Stimulated activated CD8-positive, alpha-beta memory T cell treated with anti-CD3 and anti-CD28 coated beads, Interleukin-7, amount 100 ng/mL, for 48 hours (primary cell): ENCODE results near the gene SMIM38.
"Not testable (repeated sequence)": the region's sequence is repeated elsewhere in the genome, so short reads cannot be mapped to it uniquely, and the experiment has no call there.

ENCODE experiments used
- DNase-seq, 2 donors: peaks; one replicate each; pipeline ENCODE4 v3.0.0-alpha.2; 2020; ENCODE audit warnings: low read depth in 1 of 2; ENCODE audit errors: extremely low read depth in 1 of 2

Gene SMIM38

DNA sequence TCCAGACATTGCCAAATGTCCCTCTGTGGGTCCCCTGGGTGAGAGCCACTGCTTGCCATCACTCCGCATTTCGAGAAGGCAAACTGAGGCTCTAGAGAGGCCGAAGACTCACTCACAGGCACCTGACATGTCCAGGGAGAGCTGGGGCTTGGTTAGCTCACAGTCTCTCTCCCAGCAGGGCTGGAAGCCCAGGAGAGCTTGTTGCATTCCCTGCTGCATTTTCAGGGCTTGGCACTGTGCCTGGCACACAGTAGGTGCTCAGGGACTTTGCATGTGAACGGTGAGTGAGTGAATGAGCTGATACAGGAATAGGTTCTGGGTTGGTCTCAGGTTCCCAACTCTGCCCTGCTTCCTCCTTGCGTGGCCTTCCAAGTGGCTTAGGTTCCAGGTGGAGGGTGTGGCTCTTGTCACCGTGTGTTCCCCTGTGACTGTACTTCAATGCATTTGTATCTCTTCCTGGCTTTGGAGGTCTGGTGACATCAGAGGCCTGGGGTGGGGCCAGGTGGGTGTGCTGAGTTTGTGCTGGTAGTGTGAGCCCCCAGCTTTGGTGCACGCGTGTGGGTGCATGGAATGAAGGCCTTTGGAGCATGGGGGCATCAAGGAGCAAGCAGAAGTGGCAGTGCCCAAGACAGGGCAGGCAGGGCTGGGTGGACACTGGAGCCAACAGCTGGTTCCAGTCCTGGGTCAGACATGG lies 18.4 kb upstream of the SMIM38 start:
- no peak for DNase-seq

DNA sequence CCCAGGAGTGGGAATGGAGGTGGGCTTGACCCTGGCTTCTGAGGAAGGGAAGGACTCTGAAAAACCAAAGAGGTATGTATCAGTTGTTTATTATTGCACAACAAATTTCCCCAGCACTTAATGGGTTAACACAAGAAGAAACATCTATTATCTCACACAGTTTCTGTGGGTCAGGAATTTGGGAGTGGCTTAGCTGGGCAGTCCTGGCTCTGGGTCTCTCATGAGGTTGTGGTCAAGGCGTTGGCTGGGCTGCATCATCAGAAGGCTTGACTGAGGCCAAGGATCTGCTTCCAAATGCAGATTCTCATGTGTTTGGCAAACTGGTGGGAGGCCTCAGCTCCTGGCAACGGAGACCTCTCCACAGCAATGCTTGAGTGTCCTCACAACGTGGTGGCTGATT lies 17.5 kb upstream of the SMIM38 start:
- DNase-seq: no peak

DNA sequence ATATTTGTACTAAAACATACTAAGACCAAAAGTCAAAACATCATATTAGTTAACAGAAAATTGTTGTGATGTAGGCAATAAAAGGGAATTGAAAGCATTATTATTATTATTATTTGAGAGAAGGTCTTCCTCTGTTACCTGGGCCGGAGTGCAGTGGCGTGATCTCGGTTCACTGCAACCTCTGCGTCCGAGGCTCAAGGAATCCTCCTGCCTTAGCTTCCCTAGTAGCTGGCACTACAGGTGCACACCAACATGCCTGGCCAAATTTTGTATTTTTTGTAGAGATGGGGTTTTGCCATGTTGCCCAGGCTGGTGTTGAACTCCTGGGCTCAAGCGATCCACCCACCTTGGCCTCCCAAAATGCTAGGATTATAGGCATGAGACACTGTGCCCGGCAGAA lies 15.6 kb upstream of the SMIM38 start:
- not testable (repeated sequence) for DNase-seq

DNA sequence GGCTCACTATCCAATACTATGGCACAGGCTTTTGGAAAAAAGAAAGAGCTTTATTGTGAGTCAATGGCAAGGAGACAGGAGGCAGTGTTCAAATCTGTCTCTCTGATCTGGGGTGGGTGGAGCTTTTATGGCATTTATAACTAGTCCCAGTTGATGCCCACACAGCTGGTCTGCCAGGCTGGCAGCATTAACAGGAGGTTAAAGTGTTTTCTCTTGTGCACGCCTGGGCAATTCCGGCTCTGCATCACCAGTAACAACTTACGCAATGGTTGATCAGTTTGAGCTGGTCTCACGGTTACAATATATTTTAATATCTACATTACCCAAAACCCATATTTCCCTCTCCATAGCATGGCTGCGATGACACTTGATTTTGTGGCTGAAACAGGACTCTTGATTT lies 15.1 kb upstream of the SMIM38 start:
- no peak for DNase-seq

GRCh38 chr11:69141742-69142141 lies 14.0 kb upstream of the SMIM38 start:
- DNase-seq: no peak

DNA sequence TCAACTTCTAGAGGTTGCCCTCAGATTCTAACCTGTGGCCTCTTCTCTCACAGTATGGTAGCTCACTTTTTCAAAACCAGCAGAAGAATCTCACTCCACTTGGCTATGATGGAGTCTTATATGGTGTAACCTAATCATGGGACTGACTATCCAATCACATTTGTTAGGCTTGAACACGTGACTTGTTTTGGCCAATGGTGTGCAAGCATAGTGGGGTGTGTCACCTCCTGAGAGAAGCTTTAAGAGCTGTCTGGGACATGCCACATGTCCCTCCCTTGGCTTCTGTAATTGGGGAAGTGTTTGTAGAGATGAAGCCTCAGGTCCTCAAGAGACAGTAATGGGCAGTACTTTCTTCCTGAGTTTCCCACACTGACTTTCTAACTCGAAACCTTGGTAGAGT lies 12.8 kb upstream of the SMIM38 start:
- DNase-seq: no peak

- DNase-seq: no peak
Measured at GRCh38 chr11:69144316-69145049, 11.3 kb upstream of the SMIM38 start.

DNA sequence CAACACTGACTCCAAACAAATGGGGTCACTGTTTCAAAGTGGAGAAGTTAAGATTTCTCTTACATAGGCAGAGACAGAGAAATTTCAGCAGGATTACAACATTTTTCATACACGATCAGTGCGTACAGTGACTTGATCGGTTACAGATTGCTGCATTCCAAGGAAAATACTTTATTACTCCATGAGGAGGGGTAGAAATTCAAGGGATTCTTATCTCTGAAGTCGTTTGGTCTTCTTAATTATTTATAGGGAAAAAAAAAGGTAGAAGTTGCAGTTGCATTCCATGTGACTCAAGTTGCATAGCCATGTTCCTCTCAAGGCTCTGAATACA lies 10.7 kb upstream of the SMIM38 start:
- DNase-seq: no peak

DNA sequence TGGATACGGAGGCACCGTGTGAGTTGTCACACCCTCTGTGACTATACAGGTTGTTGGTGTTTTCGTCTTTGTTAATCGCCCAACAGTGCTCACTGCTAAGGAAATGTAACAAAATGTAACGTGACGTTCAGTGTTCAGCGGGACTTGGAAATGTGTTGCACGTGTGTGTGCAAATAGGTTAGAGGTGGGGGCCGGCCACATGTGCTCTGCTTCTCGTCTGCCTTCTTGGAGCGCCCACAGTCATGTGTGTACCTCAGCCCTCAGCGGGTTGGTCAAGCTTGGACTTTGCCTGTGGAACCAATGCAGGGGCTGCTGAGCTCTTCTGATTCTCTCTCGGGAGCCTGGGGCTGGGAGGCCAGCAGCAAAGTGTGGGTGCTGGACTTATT lies 7.4 kb upstream of the SMIM38 start:
- DNase-seq: no peak

DNA sequence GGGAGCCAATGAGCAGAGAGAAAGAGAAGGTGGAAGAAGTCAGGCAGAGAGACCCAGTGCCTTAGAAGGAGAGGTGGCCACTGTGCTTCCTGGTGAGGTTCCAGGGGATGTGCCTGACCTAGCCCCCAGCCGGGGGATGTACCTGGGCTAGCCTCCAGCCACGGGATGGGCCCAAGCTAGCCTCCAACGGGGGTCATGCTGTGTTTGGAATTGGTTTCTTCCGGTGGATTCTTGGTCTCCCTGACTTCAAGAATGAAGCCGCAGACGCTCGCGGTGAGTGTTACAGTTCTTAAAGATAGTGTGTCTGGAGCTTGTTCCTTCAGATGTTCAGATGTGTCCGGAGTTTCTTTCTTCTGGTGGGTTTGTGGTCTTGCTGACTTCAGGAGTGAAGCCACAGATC lies 6.9 kb upstream of the SMIM38 start:
- DNase-seq: no peak

DNA sequence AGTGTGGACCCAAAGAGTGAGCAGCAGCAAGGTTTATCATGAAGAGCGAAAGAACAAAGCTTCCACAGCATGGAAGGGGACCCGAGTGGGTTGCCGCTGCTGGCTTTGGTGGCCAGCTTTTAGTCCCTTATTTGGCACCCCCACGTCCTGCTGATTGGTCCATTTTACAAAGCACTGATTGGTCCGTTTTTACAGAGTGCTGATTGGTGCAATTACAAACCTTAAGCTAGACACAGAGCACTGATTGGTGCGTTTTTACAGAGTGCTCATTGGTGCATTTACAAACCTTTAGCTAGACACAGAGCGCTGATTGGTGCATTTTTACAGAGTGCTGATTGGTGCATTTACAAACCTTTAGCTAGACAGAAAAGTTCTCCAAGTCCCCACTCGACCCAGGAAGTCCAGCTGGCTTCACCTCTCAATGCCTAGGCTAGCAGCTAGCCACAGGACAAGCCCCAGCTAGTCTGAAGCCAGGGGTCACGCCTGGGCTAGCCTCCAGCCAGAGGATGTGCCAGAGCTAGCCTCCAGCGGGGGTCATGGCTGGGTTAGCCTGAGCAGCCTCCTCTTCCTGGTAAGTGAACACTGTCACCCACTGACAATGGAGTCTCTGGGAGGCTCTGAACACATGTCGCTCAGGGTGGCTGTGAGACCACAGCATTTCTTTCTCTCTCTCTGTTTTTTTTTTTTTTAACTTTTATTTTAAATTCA lies 6.2 kb upstream of the SMIM38 start:
- DNase-seq: not testable (repeated sequence)

- no peak for DNase-seq
Measured at GRCh38 chr11:69150175-69150574, 5.6 kb upstream of the SMIM38 start.

DNA sequence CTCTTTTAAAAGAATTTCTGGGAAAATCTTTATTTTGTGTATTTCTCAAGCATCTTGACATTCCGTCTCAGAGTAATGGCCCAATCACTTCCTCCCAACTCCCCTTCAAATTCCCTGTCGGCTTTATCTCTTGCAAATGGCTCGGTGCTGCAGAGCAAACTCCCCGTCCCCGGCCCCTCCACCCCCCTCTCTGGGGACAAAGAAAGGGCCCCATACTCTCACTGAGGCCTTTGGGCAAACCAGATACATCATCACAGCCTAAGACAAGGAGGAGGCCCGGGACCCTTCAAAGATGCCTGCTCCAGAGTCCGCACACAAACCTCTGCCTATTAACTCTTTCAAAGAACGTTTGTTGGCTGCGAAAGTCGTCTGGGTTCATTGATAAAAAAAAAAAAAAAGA lies 3.9 kb upstream of the SMIM38 start:
- no peak for DNase-seq

DNA sequence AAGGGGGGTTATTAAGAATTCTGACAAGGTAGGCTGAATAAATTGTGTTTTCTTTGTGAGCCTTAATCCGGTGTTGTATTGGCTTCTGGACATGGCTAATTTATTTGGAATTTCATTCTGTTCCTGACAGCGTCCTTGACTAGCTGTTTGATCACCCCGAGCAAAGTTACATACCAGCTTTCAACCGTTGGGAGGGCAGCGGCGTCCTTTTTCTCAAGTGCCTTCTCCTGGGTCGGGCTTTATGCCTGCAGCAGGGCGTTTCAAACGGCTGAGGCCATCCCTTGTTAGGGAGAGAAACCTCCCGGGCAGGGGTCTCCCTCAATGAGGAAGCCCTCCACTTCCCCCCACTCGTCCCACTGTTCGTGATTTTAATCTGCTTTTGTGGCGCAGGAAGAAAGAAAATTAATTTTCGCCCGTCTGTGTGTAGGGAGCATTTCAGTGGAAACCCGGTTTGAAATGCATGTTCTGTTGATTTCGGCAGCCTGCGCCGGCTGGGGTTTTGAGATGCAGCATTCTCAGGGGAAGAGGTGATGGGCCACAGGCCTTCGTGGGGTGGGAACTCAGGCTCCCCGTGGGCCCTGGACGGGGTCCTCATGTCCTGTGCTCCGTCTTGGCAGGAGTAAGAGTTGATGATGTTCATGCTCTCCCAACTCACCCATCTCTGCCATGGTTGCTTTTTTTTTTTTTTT lies 2.9 kb upstream of the SMIM38 start:
- DNase-seq: no peak

DNA sequence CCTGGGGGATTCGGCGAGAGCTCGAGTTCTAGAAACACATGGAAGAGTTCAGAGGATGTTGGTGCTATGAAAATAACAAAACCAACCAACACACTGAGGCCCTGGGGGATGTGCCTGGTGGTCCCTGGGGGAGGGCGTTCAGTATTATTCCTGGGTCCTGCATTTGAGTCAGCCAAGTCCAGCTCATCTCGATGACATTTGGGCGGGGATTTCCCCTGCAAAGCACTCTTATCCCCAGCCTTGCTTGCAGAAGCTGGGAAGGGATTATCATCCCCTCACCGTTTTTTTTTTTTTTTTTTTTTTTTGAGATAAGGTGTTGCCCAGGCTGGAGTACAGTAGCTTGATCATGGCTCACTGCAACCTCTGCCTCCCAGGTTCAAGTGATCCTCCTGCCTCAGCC lies 2.1 kb upstream of the SMIM38 start:
- DNase-seq: no peak

- DNase-seq: no peak
Measured at GRCh38 chr11:69154211-69154913, 1.4 kb upstream of the SMIM38 start.

GRCh38 chr11:69154938-69155301 lies 815 bp upstream of the SMIM38 start:
- DNase-seq: no peak

DNA sequence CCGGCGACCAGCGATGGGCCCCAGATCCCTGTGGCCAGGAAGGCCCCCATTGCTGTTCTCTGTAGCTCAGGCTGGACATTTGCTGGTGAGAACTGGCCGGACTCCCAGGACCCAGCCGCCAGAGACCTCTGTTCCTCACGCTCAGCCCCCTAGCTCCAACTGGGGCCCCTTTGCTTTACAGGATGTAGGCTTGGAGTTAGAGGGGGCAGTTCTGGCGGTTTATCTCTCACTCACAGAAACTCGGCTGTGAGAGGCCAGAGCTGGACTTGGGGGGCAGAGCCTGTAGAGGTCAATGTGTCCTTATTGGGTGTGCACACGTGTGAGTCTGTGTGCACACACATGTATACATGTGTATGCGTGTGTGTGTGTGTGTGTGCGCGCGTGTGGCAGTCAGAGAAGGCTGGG lies 502 bp downstream of the SMIM38 start:
- DNase-seq: no peak

- DNase-seq: no peak
Measured at GRCh38 chr11:69156673-69157155, 979 bp downstream of the SMIM38 start.

- DNase-seq: no peak
Measured at GRCh38 chr11:69157156-69157821, 1.6 kb downstream of the SMIM38 start.
